Activated T-cell treated with anti-CD3 and anti-CD28 coated beads, Interleukin-2, amount 50 U/mL, for 24 hours (primary cell): ENCODE results near the gene ACOX3.

Experiments used
- DNase-seq: peaks from one replicate; pipeline ENCODE4 v3.0.0-alpha.2; 2020
- H3K27ac Mint-ChIP-seq: 2 replicates; pipeline ENCODE4 v1.8.0; 2020; ENCODE audit warnings: mild to moderate bottlenecking, mixed read lengths
- H3K27me3 Mint-ChIP-seq: 2 replicates; pipeline ENCODE4 v1.8.0; 2020; ENCODE audit warnings: mixed read lengths
- H3K36me3 Mint-ChIP-seq: 2 replicates; pipeline ENCODE4 v1.8.0; 2020; ENCODE audit warnings: low read depth, mixed read lengths
- H3K4me1 Mint-ChIP-seq: 2 replicates; pipeline ENCODE4 v1.8.0; 2020; ENCODE audit warnings: low read depth, mixed read lengths
- H3K4me3 Mint-ChIP-seq: 2 replicates; pipeline ENCODE4 v1.8.0; 2020; ENCODE audit warnings: mild to moderate bottlenecking, moderate library complexity, mixed read lengths
- H3K9me3 Mint-ChIP-seq: 2 replicates; pipeline ENCODE4 v1.8.0; 2020; ENCODE audit warnings: mixed read lengths

ACOX3 gene

GRCh38 chr4:8328866-8329559 is 111.5 kb downstream of the ACOX3 start:
- no peak overlapping the region for H3K27ac Mint-ChIP-seq
- no peaks in the 10 kb centered on the region for H3K36me3 Mint-ChIP-seq
- H3K4me1 Mint-ChIP-seq: no peaks in the 10 kb centered on the region
- H3K9me3 Mint-ChIP-seq: no peaks in the 10 kb centered on the region
- DNase-seq: no peak
- H3K27me3 Mint-ChIP-seq: no peaks in the 10 kb centered on the region
- H3K4me3 Mint-ChIP-seq: no peak overlapping the region

GRCh38 chr4:8328456-8328855 is 112.1 kb downstream of the ACOX3 start:
- no peak overlapping the region for H3K27ac Mint-ChIP-seq
- H3K4me3 Mint-ChIP-seq: no peak overlapping the region
- H3K36me3 Mint-ChIP-seq: no peaks in the 10 kb centered on the region
- H3K27me3 Mint-ChIP-seq: no peaks in the 10 kb centered on the region
- H3K4me1 Mint-ChIP-seq: no peaks in the 10 kb centered on the region
- no peaks in the 10 kb centered on the region for H3K9me3 Mint-ChIP-seq
- DNase-seq: no peak

GRCh38 chr4:8326206-8326605 is 114.3 kb downstream of the ACOX3 start:
- no peaks in the 10 kb centered on the region for H3K27me3 Mint-ChIP-seq
- no peaks in the 10 kb centered on the region for H3K4me1 Mint-ChIP-seq
- H3K27ac Mint-ChIP-seq: no peak overlapping the region
- H3K4me3 Mint-ChIP-seq: no peak overlapping the region
- DNase-seq: no peak
- H3K36me3 Mint-ChIP-seq: no peaks in the 10 kb centered on the region
- no peaks in the 10 kb centered on the region for H3K9me3 Mint-ChIP-seq

DNA sequence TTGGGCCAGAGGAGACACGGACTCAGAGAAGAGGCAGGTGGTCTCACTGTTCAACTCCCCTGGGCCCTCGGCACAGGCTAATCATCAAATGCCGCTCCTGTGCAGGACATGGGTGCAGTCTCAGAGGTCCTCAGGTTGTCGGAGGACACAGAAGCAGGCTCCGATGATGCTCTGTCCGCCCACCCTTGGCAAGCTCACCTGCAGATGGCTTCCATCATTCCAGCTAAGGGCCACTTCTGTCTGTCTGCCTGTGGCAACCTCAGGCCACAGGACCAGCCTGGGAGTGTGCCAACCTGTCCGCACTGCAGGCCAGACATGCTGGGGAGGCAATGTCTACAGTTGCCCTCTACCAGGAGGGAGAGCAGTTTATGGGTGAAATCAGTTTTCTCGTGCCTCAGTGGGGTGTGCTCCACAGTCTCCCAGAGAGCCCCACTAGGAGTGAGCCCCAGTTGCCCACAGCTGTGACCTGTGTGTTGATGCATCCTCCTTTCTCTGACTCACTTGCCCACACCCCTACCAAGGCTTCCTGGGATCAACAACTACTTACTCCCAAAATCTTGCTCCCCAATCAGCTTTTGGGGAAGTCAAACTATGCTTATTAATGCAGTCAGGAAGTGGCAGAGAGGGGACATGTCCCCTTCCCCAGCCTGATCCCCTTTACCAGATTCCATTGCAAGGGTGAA is 115.1 kb downstream of the ACOX3 start:
- no peaks in the 10 kb centered on the region for H3K27me3 Mint-ChIP-seq
- no peaks in the 10 kb centered on the region for H3K9me3 Mint-ChIP-seq
- H3K36me3 Mint-ChIP-seq: no peaks in the 10 kb centered on the region
- no peaks in the 10 kb centered on the region for H3K4me1 Mint-ChIP-seq
- H3K27ac Mint-ChIP-seq: no peak overlapping the region
- H3K4me3 Mint-ChIP-seq: no peak overlapping the region
- no peak for DNase-seq

- Mint-ChIP-seq H3K36me3 (no peaks in the 10 kb centered on the region), H3K4me1 (no peaks in the 10 kb centered on the region), H3K9me3 (no peaks in the 10 kb centered on the region), H3K27me3 (no peaks in the 10 kb centered on the region), H3K27ac (no peak overlapping the region), H3K4me3 (no peak overlapping the region)
- no peak for DNase-seq
These were observed 115.8 kb downstream of the ACOX3 start for GRCh38 chr4:8324640-8325239.

GRCh38 chr4:8323947-8324555 is 116.5 kb downstream of the ACOX3 start:
- Mint-ChIP-seq H3K4me3 (no peak overlapping the region), H3K36me3 (no peaks in the 10 kb centered on the region), H3K27me3 (no peaks in the 10 kb centered on the region), H3K9me3 (no peaks in the 10 kb centered on the region), H3K4me1 (no peaks in the 10 kb centered on the region), H3K27ac (no peak overlapping the region)
- DNase-seq: peak; percentile 14

GRCh38 chr4:8322794-8323704 is 117.5 kb downstream of the ACOX3 start:
- no peaks in the 10 kb centered on the region for H3K27me3 Mint-ChIP-seq
- H3K4me3 Mint-ChIP-seq: no peak overlapping the region
- H3K9me3 Mint-ChIP-seq: no peaks in the 10 kb centered on the region
- no peak overlapping the region for H3K27ac Mint-ChIP-seq
- no peaks in the 10 kb centered on the region for H3K4me1 Mint-ChIP-seq
- peak; percentile 14 for DNase-seq
- no peaks in the 10 kb centered on the region for H3K36me3 Mint-ChIP-seq

DNA sequence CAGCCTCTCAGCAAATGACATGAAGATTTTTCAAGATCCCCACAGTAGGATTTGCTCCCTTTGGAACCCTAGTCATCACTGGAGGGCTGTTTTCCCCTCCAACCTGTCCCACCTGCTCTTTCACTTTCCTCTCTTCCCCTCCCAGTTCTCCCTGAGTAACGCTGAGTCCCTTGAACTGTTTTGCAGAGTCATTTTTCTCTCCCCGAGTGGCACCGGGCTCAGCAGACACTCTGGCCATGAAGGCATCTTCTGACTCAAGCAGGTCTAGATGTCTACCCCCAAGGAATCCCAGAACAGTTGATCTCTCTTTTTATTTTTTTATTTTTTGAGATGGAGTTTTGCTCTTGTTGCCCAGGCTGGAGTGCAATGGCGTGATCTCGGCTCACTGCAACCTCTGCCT is 118.8 kb downstream of the ACOX3 start:
- Mint-ChIP-seq H3K27ac (no peak overlapping the region), H3K4me3 (no peak overlapping the region), H3K9me3 (no peaks in the 10 kb centered on the region), H3K27me3 (no peaks in the 10 kb centered on the region), H3K36me3 (no peaks in the 10 kb centered on the region), H3K4me1 (no peaks in the 10 kb centered on the region)
- no peak for DNase-seq

DNA sequence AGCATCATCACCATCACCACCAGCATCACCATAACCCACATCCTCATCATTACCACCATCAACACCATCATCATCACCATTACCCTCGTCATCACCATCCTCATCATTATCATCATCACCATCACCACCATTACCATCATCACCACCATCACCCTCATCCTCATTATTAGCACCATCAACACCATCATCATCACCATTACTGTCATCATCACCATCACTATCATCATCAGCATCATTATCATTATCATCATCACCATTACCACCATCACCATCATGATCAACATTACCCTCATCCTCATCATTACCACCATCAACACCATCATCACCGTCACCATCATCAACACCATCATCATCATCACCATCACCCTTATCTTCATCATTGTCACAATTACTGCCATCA is 119.3 kb downstream of the ACOX3 start:
- Mint-ChIP-seq H3K4me3 (no peak overlapping the region), H3K27ac (no peak overlapping the region), H3K9me3 (no peaks in the 10 kb centered on the region), H3K36me3 (no peaks in the 10 kb centered on the region), H3K4me1 (no peaks in the 10 kb centered on the region), H3K27me3 (no peaks in the 10 kb centered on the region)
- DNase-seq: no peak

DNA sequence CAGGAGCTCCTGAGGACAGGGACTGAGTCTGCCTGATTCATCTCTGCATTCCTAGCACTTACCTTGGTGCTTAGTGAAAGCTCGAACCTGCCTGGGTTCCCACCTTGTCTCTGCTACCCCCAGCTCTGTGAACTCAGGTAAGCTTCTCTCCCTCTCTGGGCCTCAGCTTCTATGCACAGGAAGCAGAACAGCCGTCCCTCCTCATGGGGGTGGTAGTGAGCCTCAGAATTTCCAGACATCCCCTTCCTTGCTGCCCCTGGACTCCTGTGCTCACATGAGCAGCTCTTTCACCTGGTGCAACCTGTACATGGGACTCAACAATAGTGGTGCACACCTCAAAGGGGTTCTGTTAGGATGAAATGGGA is 120.2 kb downstream of the ACOX3 start:
- no peaks in the 10 kb centered on the region for H3K36me3 Mint-ChIP-seq
- no peak overlapping the region for H3K27ac Mint-ChIP-seq
- no peaks in the 10 kb centered on the region for H3K4me1 Mint-ChIP-seq
- H3K27me3 Mint-ChIP-seq: no peaks in the 10 kb centered on the region
- no peak overlapping the region for H3K4me3 Mint-ChIP-seq
- no peaks in the 10 kb centered on the region for H3K9me3 Mint-ChIP-seq
- peak; percentile 3 for DNase-seq

DNA sequence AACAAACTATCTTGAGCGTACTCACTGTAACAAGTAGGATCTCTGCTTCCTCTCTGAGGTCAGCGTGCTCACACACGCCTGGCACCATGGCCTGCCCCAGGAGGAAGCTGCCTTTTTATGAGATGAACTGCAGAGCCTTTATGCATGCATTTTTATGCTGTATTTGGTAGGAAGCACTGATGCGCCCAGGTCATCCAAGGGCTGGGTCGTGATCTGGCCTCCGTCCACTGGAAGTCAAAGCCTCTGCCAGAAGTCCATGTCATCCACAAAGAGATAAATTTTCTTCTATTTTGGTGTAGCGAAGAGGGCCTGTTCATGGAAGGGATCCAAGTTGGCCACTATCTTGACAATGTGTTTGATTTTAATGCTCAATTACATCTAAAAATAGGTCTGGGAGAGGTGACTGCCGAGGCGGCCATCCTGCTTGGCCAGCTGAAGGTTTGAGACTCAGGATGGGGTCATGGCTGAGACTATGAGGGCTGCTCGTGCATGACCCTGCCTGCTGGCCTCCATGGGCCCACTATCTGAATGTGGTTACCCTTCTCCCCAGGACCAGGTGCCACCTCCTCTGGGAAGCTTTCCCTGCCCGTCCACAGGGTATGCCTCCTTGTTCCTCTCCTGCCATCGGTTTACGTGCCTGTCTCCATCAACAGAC is 120.7 kb downstream of the ACOX3 start:
- no peak for DNase-seq
- H3K4me1 Mint-ChIP-seq: no peaks in the 10 kb centered on the region
- no peak overlapping the region for H3K27ac Mint-ChIP-seq
- no peaks in the 10 kb centered on the region for H3K9me3 Mint-ChIP-seq
- peaks cover 3% of the 10 kb centered on the region for H3K27me3 Mint-ChIP-seq
- H3K36me3 Mint-ChIP-seq: no peaks in the 10 kb centered on the region
- no peak overlapping the region for H3K4me3 Mint-ChIP-seq

DNA sequence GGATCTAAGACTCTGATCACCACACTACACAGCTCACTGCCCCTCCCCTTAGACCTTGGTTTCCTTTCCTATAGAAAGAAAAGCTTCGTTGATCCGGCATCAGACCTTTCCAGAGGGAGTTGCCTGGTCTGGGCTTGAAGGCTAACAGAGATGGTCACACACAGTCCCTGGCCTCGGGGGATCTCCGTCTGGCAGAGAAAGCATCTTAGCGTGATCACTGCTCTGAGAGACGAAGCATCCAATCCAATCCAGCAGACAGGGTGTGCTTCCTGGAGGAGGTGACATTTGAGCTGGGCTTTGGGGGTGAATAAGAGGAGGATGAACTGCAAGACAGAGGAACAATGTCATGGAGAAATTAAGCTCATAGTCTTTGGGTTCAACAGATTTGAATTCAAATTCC is 121.5 kb downstream of the ACOX3 start:
- Mint-ChIP-seq H3K9me3 (no peaks in the 10 kb centered on the region), H3K4me3 (no peak overlapping the region), H3K36me3 (no peaks in the 10 kb centered on the region), H3K27me3 (peaks cover 4% of the 10 kb centered on the region), H3K27ac (no peak overlapping the region), H3K4me1 (no peaks in the 10 kb centered on the region)
- no peak for DNase-seq

DNA sequence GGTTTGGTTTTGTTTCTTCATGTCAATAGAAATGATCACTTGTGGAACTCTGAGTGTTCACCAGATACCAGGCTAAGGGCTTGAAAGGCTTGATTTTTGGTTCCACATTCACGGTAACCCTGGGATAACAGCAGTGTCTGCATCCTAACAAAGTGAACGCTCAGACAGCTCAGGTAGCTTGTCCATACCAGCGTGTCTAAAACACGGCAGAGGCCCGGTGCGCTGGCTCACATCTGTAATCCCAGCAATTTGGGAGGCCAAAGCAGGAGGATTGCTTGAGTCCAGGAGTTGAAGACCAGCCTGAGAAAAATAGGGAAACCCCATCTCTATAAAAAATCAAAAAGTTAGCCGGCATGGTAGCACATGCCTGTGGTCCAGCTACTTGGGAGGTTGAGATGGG is 122.0 kb downstream of the ACOX3 start:
- DNase-seq: no peak
- no peak overlapping the region for H3K4me3 Mint-ChIP-seq
- H3K9me3 Mint-ChIP-seq: peaks cover 3% of the 10 kb centered on the region
- H3K27me3 Mint-ChIP-seq: peaks cover 4% of the 10 kb centered on the region
- H3K27ac Mint-ChIP-seq: no peak overlapping the region
- no peaks in the 10 kb centered on the region for H3K36me3 Mint-ChIP-seq
- no peaks in the 10 kb centered on the region for H3K4me1 Mint-ChIP-seq

GRCh38 chr4:8317474-8317873 is 123.0 kb downstream of the ACOX3 start:
- DNase-seq: no peak
- Mint-ChIP-seq H3K27me3 (peaks cover 4% of the 10 kb centered on the region), H3K4me1 (no peaks in the 10 kb centered on the region), H3K27ac (no peak overlapping the region), H3K4me3 (no peak overlapping the region), H3K36me3 (no peaks in the 10 kb centered on the region), H3K9me3 (peaks cover 6% of the 10 kb centered on the region)
